Measurements from ENCODE around the gene TMTC4.
"Not testable (repeated sequence)": the region's sequence is repeated elsewhere in the genome, so short reads cannot be mapped to it uniquely, and the experiment has no call there.

The TMTC4 gene

GRCh38 chr13:100620792-100621191, 53.8 kb downstream of the TMTC4 start:
- Histone ChIP-seq H3K9me3 (ENCODE audit: insufficient read depth, low read depth, low read length) (peaks cover 3% of the 10 kb centered on the region), H3K27me3 (ENCODE audit: insufficient read depth, low read length) (no peaks in the 10 kb centered on the region), H3K36me3 (ENCODE audit: control insufficient read depth in 1 of 2, insufficient read depth in 2 of 2, low read length in 2 of 2) (peaks cover 9% of the 10 kb centered on the region in 2 experiments), H4K91ac (ENCODE audit: low read depth, low read length) (no peak overlapping the region), H2AK5ac (ENCODE audit: low read length) (no peak overlapping the region), H3K79me1 (ENCODE audit: low read length) (no peaks in the 10 kb centered on the region), H4K8ac (ENCODE audit: low read depth, low read length) (no peak overlapping the region), H3K27ac (ENCODE audit: low read depth, low read length) (no peak overlapping the region), H3K79me2 (ENCODE audit: control insufficient read depth, insufficient read depth, low read length, poor library complexity) (no peaks in the 10 kb centered on the region), H2AFZ (ENCODE audit: insufficient read depth, low read length, poor library complexity) (no peak overlapping the region), H3K23ac (ENCODE audit: low read length) (no peak overlapping the region), H4K12ac (ENCODE audit: low read depth, low read length) (no peak overlapping the region), H3K4me3 (ENCODE audit: low read depth, low read length) (no peak overlapping the region), H2BK12ac (ENCODE audit: low read length) (no peak overlapping the region), H2BK120ac (ENCODE audit: insufficient read depth, low read length, poor library complexity) (no peak overlapping the region), H3K18ac (ENCODE audit: low read length) (no peak overlapping the region), H2BK5ac (ENCODE audit: low read depth, low read length, poor library complexity) (no peak overlapping the region), H3K4ac (ENCODE audit: low read depth, low read length) (no peak overlapping the region), H3K9ac (ENCODE audit: low read length) (no peak overlapping the region), H3K4me1 (ENCODE audit: control insufficient read depth in 1 of 2, insufficient read depth in 2 of 2, low read length in 2 of 2) (no peaks in the 10 kb centered on the region), H3K14ac (ENCODE audit: low read length) (no peak overlapping the region), H3K4me2 (ENCODE audit: low read length) (no peak overlapping the region)
- no CpG with 5 or more reads among the region's 4 CpGs for WGBS (ENCODE audit: extremely low coverage, insufficient coverage, insufficient read length)
- no peak for DNase-seq

- Histone ChIP-seq H3K79me2 (ENCODE audit: control insufficient read depth, insufficient read depth, low read length, poor library complexity) (no peaks in the 10 kb centered on the region), H3K4me1 (ENCODE audit: control insufficient read depth in 1 of 2, insufficient read depth in 2 of 2, low read length in 2 of 2) (no peaks in the 10 kb centered on the region), H2AK5ac (ENCODE audit: low read length) (no peak overlapping the region), H3K27me3 (ENCODE audit: insufficient read depth, low read length) (no peaks in the 10 kb centered on the region), H2BK120ac (ENCODE audit: insufficient read depth, low read length, poor library complexity) (no peak overlapping the region), H3K4me2 (ENCODE audit: low read length) (no peak overlapping the region), H3K4me3 (ENCODE audit: low read depth, low read length) (no peak overlapping the region), H4K91ac (ENCODE audit: low read depth, low read length) (no peak overlapping the region), H2AFZ (ENCODE audit: insufficient read depth, low read length, poor library complexity) (no peak overlapping the region), H2BK5ac (ENCODE audit: low read depth, low read length, poor library complexity) (no peak overlapping the region), H2BK12ac (ENCODE audit: low read length) (no peak overlapping the region), H3K79me1 (ENCODE audit: low read length) (no peaks in the 10 kb centered on the region), H3K9me3 (ENCODE audit: insufficient read depth, low read depth, low read length) (peaks cover 3% of the 10 kb centered on the region), H4K12ac (ENCODE audit: low read depth, low read length) (no peak overlapping the region), H3K18ac (ENCODE audit: low read length) (no peak overlapping the region), H3K36me3 (ENCODE audit: control insufficient read depth in 1 of 2, insufficient read depth in 2 of 2, low read length in 2 of 2) (peaks cover 9% of the 10 kb centered on the region in 2 experiments), H4K8ac (ENCODE audit: low read depth, low read length) (no peak overlapping the region), H3K14ac (ENCODE audit: low read length) (no peak overlapping the region), H3K23ac (ENCODE audit: low read length) (no peak overlapping the region), H3K4ac (ENCODE audit: low read depth, low read length) (no peak overlapping the region), H3K9ac (ENCODE audit: low read length) (no peak overlapping the region), H3K27ac (ENCODE audit: low read depth, low read length) (no peak overlapping the region)
- no CpG with 5 or more reads among the region's 2 CpGs for WGBS (ENCODE audit: extremely low coverage, insufficient coverage, insufficient read length)
- no peak for DNase-seq
These were observed 54.7 kb downstream of the TMTC4 start for GRCh38 chr13:100619940-100620339.

GRCh38 chr13:100618897-100619296, 55.7 kb downstream of the TMTC4 start:
- not testable (repeated sequence) for H3K27me3 ChIP-seq (ENCODE audit: insufficient read depth, low read length)

GRCh38 chr13:100613031-100613430, 61.6 kb downstream of the TMTC4 start:
- H3K27me3 ChIP-seq (ENCODE audit: insufficient read depth, low read length): no peaks in the 10 kb centered on the region
- H3K9ac ChIP-seq (ENCODE audit: low read length): no peak overlapping the region
- H3K27ac ChIP-seq (ENCODE audit: low read depth, low read length): no peak overlapping the region
- peaks cover 2 to 3% of the 10 kb centered on the region in 2 experiments for H3K4me1 ChIP-seq (ENCODE audit: control insufficient read depth in 1 of 2, insufficient read depth in 2 of 2, low read length in 2 of 2)
- H3K36me3 ChIP-seq (ENCODE audit: control insufficient read depth in 1 of 2, insufficient read depth in 2 of 2, low read length in 2 of 2): peaks cover 5 to 11% of the 10 kb centered on the region in 2 experiments
- no peak overlapping the region for H3K4ac ChIP-seq (ENCODE audit: low read depth, low read length)
- no peak overlapping the region for H4K8ac ChIP-seq (ENCODE audit: low read depth, low read length)
- H3K9me3 ChIP-seq (ENCODE audit: insufficient read depth, low read depth, low read length): no peaks in the 10 kb centered on the region
- H3K79me1 ChIP-seq (ENCODE audit: low read length): no peaks in the 10 kb centered on the region
- no peak overlapping the region for H2AK5ac ChIP-seq (ENCODE audit: low read length)
- no peak overlapping the region for H3K18ac ChIP-seq (ENCODE audit: low read length)
- no peak overlapping the region for H3K4me2 ChIP-seq (ENCODE audit: low read length)
- no peak overlapping the region for H2BK5ac ChIP-seq (ENCODE audit: low read depth, low read length, poor library complexity)
- no peak overlapping the region for H2BK120ac ChIP-seq (ENCODE audit: insufficient read depth, low read length, poor library complexity)
- H4K12ac ChIP-seq (ENCODE audit: low read depth, low read length): no peak overlapping the region
- no peak overlapping the region for H3K4me3 ChIP-seq (ENCODE audit: low read depth, low read length)
- H3K23ac ChIP-seq (ENCODE audit: low read length): no peak overlapping the region
- H3K79me2 ChIP-seq (ENCODE audit: control insufficient read depth, insufficient read depth, low read length, poor library complexity): no peaks in the 10 kb centered on the region
- no peak overlapping the region for H3K14ac ChIP-seq (ENCODE audit: low read length)
- no peak for DNase-seq
- no peak overlapping the region for H2BK12ac ChIP-seq (ENCODE audit: low read length)
- no peak overlapping the region for H2AFZ ChIP-seq (ENCODE audit: insufficient read depth, low read length, poor library complexity)
- WGBS (ENCODE audit: extremely low coverage, insufficient coverage, insufficient read length): no CpG with 5 or more reads among the region's 5 CpGs
- H4K91ac ChIP-seq (ENCODE audit: low read depth, low read length): no peak overlapping the region

More at GRCh38 chr13:100618897-100619296, 55.7 kb downstream of the TMTC4 start:
- not testable (repeated sequence) for H3K36me3 ChIP-seq (ENCODE audit: control insufficient read depth in 1 of 2, insufficient read depth in 2 of 2, low read length in 2 of 2); H3K4me3 ChIP-seq (ENCODE audit: low read depth, low read length); DNase-seq; H3K18ac ChIP-seq (ENCODE audit: low read length); H2BK5ac ChIP-seq (ENCODE audit: low read depth, low read length, poor library complexity); H3K9ac ChIP-seq (ENCODE audit: low read length); H4K8ac ChIP-seq (ENCODE audit: low read depth, low read length); H3K14ac ChIP-seq (ENCODE audit: low read length); H3K79me1 ChIP-seq (ENCODE audit: low read length); H4K12ac ChIP-seq (ENCODE audit: low read depth, low read length); H3K4me2 ChIP-seq (ENCODE audit: low read length); H3K27ac ChIP-seq (ENCODE audit: low read depth, low read length); H3K4me1 ChIP-seq (ENCODE audit: control insufficient read depth in 1 of 2, insufficient read depth in 2 of 2, low read length in 2 of 2); H2BK120ac ChIP-seq (ENCODE audit: insufficient read depth, low read length, poor library complexity); H3K4ac ChIP-seq (ENCODE audit: low read depth, low read length); H2AK5ac ChIP-seq (ENCODE audit: low read length); H2BK12ac ChIP-seq (ENCODE audit: low read length); H4K91ac ChIP-seq (ENCODE audit: low read depth, low read length); H3K23ac ChIP-seq (ENCODE audit: low read length); H2AFZ ChIP-seq (ENCODE audit: insufficient read depth, low read length, poor library complexity); H3K9me3 ChIP-seq (ENCODE audit: insufficient read depth, low read depth, low read length); H3K79me2 ChIP-seq (ENCODE audit: control insufficient read depth, insufficient read depth, low read length, poor library complexity)
- WGBS (ENCODE audit: extremely low coverage, insufficient coverage, insufficient read length): no CpG with 5 or more reads among the region's 24 CpGs
